Pulmonary artery endothelial cell (primary cell): Measurements from ENCODE around the gene PCDHB5. TPM values are rescaled to one million over a fixed set of nuclear protein-coding genes. Genes with fewer than 3 reads are reported as not detected.
"Not testable (repeated sequence)": the region's sequence is repeated elsewhere in the genome, so short reads cannot be mapped to it uniquely, and the experiment has no call there.

Experiments
- DNase-seq: peaks from one replicate; pipeline ENCODE4 v3.0.0-alpha.2; 2011; ENCODE audit warnings: low read depth, low spot score
- total RNA-seq: library from RNA; depleted of rRNA; stranded (reverse); fragments of >200 nt; gene quantifications from 2 replicates; pipeline ENCODE4 v1.2.3, GENCODE V29; 2014

Gene PCDHB5
- total RNA-seq, 1 donor from 2014 or later = 0.53 TPM

DNA sequence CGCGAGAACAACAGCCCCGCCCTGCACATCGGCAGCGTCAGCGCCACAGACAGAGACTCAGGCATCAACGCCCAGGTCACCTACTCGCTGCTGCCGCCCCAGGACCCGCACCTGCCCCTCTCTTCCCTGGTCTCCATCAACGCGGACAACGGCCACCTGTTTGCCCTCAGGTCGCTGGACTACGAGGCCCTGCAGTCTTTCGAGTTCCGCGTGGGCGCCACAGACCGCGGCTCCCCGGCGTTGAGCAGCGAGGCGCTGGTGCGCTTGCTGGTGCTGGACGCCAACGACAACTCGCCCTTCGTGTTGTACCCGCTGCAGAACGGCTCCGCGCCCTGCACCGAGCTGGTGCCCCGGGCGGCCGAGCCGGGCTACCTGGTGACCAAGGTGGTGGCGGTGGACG is 16.6 kb downstream of the PCDHB5 start:
- DNase-seq = not testable (repeated sequence)

DNA sequence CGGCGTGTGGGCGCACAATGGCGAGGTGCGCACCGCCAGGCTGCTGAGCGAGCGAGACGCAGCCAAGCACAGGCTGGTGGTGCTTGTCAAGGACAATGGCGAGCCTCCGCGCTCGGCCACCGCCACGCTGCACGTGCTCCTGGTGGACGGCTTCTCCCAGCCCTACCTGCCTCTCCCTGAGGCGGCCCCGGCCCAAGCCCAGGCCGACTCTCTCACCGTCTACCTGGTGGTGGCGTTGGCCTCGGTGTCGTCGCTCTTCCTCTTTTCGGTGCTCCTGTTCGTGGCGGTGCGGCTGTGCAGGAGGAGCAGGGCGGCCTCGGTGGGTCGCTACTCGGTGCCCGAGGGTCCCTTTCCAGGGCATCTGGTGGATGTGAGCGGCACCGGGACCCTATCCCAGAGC is 17.1 kb downstream of the PCDHB5 start:
- DNase-seq = not testable (repeated sequence)

DNA sequence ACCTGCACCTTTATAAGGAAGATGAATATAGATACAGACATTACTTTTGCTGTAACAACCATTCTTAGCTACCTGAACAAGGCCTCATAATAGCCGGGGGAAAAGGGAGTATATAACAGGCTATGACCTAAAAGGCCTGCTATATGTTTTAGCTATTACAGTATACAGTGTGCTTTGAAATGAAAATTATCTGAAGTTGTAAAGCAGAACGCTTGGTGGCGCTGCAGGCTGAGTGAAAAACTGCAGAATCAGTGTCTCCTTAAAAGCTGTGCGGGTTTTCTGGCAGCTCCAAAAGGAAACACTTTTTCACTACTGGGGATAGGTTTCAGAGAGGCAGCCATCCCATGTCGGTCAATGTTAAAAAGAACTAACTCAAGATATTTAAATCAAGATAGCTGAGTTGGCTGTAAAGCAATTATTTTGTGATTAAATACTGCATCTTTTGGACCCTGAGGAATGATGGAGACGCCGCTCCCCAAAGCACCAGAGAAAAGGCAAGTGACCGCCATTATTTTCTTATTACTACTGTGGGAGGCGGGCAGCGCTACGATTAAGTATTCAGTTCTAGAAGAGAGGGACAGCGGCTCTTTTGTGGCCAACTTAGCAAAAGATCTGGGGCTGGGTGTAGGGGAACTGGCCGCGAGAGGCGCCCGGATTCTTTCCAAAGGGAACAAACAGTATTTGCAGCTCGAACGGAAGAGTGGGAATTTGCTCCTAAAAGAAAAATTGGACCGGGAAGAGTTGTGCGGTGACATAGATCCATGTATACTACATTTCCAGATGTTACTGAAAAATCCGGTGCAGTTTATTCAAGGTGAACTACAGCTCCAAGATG is 20.8 kb downstream of the PCDHB5 start:
- DNase-seq = no peak

DNA sequence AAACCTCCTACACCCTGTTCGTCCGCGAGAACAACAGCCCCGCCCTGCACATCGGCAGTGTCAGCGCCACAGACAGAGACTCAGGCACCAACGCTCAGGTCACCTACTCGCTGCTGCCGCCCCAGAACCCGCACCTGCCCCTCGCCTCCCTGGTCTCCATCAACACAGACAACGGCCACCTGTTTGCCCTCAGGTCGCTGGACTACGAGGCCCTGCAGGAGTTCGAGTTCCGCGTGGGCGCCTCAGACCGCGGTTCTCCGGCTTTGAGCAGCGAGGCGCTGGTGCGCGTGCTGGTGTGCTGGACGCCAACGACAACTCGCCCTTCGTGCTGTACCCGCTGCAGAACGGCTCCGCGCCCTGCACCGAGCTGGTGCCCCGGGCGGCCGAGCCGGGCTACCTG is 22.4 kb downstream of the PCDHB5 start:
- not testable (repeated sequence) for DNase-seq

DNA sequence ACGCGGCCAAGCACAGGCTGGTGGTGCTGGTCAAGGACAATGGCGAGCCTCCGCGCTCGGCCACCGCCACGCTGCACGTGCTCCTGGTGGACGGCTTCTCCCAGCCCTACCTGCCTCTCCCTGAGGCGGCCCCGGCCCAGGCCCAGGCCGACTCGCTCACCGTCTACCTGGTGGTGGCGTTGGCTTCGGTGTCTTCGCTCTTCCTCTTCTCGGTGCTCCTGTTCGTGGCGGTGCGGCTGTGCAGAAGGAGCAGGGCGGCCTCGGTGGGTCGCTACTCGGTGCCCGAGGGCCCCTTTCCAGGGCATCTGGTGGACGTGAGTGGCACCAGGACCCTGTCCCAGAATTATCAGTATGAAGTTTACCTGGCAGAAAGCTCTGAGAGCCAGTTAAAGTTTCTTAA is 22.9 kb downstream of the PCDHB5 start:
- DNase-seq = not testable (repeated sequence)

DNA sequence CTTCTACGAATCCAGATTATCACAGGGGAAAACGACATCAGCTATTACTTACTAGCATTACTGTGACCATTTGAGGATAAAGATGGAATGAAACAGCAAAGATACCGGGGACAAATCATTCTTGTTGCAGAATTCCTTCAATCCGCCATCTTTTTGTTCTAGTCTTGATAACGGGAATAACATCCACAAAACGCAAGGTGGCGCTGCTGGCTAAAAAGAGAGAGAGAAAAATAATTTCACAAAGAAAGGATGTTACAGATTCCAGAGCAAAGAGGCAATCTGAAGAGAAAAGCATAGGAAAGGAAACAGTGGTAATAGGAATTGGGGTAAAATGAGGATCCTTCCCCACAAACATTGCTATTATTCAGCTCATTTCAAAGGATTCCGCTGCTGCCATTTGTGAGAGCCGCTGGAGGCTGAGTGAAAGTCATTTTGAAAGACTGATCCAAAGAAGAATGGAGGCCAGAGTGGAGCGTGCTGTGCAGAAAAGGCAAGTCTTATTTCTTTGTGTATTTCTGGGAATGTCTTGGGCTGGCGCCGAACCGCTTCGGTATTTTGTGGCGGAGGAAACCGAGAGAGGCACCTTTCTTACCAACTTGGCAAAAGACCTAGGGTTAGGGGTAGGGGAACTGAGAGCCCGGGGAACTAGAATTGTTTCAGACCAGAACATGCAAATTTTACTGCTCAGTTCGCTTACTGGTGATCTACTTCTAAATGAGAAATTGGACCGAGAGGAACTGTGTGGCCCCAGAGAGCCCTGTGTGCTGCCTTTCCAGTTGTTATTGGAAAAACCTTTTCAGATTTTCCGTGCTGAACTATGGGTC is 37.6 kb downstream of the PCDHB5 start, which contains the start of gene PCDHB7:
PCDHB7 (plus strand) TSS at position 264 of the 824 bp plus-strand sequence; CDS start at position 456, 192 bp downstream.
- no peak for DNase-seq

DNA sequence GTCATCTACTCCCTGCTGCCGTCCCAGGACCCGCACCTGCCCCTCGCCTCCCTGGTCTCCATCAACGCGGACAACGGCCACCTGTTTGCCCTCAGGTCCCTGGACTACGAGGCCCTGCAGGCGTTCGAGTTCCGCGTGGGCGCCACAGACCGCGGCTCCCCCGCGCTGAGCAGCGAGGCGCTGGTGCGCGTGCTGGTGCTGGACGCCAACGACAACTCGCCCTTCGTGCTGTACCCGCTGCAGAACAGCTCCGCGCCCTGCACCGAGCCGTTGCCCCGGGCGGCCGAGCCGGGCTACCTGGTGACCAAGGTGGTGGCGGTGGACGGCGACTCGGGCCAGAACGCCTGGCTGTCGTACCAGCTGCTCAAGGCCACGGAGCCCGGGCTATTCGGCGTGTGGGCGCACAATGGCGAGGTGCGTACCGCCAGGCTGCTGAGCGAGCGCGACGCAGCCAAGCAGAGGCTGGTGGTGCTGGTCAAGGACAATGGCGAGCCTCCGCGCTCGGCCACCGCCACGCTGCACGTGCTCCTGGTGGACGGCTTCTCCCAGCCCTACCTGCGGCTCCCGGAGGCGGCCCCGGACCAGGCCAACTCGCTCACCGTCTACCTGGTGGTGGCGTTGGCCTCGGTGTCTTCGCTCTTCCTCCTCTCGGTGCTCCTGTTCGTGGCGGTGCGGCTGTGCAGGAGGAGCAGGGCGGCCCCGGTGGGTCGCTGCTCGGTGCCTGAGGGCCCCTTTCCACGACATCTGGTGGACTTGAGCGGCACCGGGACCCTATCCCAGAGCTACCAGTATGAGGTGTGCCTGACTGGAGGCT is 39.5 kb downstream of the PCDHB5 start:
- DNase-seq = not testable (repeated sequence)

DNA sequence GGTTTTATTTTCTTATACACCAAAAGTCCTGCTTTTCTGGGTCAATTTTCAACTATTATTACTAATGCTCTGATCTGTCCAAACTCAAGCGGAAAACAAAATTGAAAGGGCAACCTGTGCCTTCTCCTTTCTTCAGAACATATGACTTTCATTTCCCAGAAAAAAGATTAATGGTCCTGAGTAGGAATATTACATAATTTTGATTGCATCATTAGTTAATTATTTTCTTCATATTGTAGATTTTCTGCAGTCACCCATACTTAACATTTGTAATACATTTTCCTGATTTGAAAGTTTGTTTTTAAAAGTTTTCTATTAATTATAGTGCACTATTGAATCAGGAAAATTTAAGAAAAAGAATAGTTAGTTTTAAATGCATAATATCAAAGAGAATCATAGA is 40.9 kb downstream of the PCDHB5 start:
- no peak for DNase-seq

DNA sequence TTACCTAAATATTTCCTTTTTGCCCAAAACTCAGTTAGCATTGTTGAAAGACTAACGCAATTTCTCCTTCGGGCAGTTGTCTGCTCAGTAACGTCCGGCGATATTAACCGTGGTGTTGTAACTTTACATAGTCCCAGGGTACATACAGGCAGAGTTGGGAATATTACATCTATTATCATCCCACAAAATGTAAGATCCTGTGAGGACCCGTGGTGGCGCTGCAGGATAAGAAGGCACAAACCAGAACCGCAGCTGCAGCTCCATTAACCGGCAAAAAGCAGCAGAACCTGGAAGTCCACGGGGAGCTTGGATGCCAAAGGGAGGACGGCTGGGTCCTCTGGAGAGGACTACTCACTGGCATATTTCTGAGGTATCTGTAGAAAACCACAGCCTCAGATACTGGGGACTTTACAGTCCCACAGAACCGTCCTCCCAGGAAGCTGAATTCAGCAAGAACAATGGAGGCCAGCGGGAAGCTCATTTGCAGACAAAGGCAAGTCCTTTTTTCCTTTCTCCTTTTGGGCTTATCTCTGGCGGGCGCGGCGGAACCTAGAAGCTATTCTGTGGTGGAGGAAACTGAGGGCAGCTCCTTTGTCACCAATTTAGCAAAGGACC is 42.7 kb downstream of the PCDHB5 start, which contains the start of gene PCDHB8:
PCDHB8 (plus strand) TSS at position 214 of the 615 bp plus-strand sequence; CDS start at position 459, 245 bp downstream.
- DNase-seq = not testable (repeated sequence)

DNA sequence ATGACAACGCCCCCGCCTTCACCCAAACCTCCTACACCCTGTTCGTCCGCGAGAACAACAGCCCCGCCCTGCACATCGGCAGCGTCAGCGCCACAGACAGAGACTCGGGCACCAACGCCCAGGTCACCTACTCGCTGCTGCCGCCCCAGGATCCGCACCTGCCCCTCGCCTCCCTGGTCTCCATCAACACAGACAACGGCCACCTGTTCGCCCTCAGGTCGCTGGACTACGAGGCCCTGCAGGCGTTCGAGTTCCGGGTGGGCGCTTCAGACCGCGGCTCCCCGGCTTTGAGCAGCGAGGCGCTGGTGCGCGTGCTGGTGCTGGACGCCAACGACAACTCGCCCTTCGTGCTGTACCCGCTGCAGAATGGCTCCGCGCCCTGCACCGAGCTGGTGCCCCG is 44.4 kb downstream of the PCDHB5 start:
- not testable (repeated sequence) for DNase-seq

DNA sequence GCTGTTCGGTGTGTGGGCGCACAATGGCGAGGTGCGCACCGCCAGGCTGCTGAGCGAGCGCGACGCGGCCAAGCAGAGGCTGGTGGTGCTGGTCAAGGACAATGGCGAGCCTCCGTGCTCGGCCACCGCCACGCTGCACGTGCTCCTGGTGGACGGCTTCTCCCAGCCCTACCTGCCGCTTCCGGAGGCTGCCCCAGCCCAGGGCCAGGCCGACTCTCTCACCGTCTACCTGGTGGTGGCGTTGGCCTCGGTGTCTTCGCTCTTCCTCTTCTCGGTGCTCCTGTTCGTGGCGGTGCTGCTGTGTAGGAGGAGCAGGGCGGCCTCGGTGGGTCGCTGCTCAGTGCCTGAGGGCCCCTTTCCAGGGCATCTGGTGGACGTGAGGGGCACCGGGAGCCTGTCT is 44.9 kb downstream of the PCDHB5 start:
- DNase-seq = not testable (repeated sequence)

DNA sequence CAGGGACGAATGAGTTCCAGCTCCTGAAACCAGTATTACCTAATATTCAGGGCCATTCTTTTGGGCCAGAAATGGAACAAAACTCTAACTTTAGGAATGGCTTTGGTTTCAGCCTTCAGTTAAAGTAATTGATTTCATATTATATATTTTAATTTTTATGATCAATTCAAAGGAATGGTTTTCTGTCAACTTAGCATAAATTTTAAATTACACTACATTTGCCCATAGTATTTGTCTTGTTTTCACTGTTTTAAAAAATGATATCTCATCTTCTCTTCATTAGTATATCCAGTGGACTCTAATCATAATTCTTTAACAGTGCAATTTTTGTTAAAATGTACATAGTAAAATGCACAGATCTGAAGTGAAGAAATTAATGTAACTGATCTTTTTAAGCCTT is 45.3 kb downstream of the PCDHB5 start:
- DNase-seq = no peak

DNA sequence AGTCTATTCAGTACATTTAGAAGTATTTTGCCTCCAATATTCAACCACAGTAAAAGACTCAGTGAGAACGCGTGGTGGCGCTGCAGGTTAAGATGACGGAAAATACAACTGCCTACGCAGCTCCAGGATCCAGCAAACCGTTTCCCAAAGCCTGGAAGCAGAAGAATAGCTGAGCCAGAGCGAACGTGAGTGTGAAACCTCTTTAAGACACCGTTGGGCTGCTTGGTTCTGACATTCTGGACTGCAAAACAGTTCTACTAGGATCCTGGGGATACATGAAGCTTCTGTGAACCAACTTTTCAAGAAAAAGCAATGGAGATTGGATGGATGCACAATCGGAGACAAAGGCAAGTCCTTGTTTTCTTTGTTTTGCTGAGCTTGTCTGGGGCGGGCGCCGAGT is 47.2 kb downstream of the PCDHB5 start, which contains the start of gene PCDHB16:
PCDHB16 (plus strand) TSS at position 140 of the 400 bp plus-strand sequence; CDS start at position 313, 173 bp downstream.
- DNase-seq = no peak

DNA sequence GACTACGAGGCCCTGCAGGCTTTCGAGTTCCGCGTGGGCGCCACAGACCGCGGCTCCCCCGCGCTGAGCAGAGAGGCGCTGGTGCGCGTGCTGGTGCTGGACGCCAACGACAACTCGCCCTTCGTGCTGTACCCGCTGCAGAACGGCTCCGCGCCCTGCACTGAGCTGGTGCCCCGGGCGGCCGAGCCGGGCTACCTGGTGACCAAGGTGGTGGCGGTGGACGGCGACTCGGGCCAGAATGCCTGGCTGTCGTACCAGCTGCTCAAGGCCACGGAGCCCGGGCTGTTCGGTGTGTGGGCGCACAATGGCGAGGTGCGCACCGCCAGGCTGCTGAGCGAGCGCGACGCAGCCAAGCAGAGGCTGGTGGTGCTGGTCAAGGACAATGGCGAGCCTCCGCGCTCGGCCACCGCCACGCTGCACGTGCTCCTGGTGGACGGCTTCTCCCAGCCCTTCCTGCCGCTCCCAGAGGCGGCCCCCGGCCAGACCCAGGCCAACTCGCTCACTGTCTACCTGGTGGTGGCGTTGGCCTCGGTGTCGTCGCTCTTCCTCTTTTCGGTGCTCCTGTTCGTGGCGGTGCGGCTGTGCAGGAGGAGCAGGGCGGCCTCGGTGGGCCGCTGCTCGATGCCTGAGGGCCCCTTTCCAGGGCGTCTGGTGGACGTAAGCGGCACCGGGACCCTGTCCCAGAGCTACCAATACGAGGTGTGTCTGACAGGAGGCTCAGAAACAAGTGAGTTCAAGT is 49.3 kb downstream of the PCDHB5 start:
- DNase-seq = not testable (repeated sequence)

DNA sequence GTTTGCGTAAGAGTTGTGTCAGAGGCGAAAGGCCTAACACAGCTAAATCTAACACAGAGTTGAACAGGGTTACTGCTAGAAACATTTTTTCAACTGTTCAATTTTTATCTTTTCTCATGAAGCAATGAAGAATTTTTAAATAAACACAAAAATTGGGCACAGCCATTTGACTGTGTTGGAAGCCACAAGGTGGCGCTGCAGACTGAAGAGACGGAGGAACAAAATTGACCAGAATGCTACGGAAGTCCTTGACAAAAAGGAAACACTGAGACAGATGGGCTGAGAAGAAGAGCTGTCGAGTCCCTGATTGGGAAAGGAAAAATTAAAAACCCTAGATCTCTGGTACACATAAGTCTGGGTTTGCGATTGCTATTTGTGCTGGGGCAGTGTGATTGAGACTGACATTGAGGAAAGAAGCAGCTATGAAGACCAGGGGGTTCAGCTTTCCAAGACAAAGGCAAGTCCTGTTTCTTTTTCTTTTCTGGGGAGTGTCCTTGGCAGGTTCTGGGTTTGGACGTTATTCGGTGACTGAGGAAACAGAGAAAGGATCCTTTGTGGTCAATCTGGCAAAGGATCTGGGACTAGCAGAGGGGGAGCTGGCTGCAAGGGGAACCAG is 52.0 kb downstream of the PCDHB5 start, which contains the start of gene PCDHB9:
PCDHB9 (plus strand) TSS at position 265 of the 616 bp plus-strand sequence; CDS start at position 423, 158 bp downstream.
- no peak for DNase-seq
